ENCODE data around the gene MADD.

The MADD gene

DNA sequence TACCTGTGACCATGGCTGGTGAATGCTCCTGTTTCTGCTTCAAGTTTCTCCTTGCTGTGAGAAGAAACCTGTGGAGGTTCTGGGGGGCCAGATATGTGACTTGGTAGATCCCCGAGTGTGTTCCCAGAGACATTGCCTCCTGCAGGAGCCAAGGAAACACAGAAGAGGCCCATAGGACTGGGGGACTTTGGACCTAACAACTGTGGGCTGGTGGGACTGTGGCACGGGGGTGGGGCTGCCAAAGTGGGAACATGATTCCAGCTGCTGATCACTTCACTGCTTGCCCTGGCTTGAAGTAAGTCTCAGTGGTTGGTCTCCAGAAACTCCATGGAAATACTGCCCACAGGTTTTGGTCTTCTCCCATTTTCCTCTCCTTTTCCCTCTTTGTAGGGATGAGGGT lies 16.3 kb upstream of the MADD start:
- no peak for DNase-seq

GRCh38 chr11:47254386-47254785 lies 15.5 kb upstream of the MADD start:
- DNase-seq, result no peak

- no peak for DNase-seq
Observed at GRCh38 chr11:47256374-47256773, 13.6 kb upstream of the MADD start.

DNA sequence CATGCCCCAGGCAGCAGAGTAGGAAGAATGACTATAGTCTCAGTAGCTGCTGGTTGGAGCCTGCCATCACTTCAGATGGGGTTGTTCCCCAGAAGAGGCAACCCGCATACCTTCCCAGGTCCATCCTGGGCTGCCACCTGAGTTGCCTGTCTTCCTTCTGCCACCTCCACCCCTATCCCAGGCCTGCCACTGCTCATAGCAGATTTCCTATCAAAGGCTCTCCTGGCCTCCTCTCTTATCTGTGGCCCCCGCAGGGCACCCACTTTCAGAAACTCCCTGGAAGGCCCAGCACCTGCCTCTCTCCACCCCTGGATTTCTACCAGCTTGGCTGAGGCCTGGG lies 12.8 kb upstream of the MADD start:
- DNase-seq, result no peak

- no peak for DNase-seq
Observed at GRCh38 chr11:47257517-47258316, 12.2 kb upstream of the MADD start, which contains the start of gene NR1H3. TSS of gene NR1H3 (plus strand) at chr11:47257996. CDS start at chr11:47259217, 1,221 bp downstream.

- DNase-seq, result no peak
Observed at GRCh38 chr11:47258317-47258902, 11.5 kb upstream of the MADD start.

- no peak for DNase-seq
Observed at GRCh38 chr11:47259232-47259977, 10.5 kb upstream of the MADD start.

- no peak for DNase-seq
Observed at GRCh38 chr11:47260366-47260765, 9.6 kb upstream of the MADD start.

- DNase-seq, result no peak
Observed at GRCh38 chr11:47261291-47261800, 8.6 kb upstream of the MADD start.

DNA sequence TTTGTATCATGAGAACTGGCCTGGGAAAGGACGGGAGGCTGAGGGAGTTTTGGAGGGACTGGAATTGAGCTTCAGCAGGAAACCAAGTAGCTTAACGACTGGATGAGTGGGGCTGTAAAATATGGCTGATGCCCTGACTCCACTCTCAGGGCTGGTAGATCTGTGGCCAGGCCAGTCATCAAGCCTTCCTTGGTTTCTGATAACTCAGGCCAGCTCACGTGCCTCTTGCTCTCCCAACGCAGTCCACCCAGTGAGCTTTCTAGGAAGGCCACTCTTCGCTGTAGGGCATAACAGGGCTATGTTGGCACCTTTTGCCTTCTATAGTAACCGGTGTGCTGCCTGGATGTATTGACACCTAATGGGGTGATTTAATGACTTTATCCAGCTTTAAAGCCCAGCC lies 5.8 kb upstream of the MADD start:
- DNase-seq, result no peak

DNA sequence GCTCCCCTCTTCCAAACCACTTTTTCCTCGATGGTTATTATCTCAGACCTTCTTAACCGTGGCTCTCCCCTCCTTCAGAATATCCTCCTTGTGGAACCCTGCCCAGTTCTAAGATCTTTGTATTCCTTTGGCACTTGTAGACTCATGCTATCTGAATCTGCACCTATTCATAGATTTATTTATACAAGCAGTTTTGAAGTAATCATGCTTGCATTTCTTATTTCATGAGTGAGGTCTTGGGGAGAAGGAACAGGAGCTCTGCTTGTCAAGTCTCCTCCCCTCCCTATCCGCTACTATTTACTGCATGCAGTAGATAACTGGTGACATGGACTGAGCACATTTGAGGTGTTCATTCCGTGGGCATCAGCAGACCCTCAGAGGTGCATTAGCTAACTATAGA lies 5.4 kb upstream of the MADD start:
- DNase-seq, result no peak

GRCh38 chr11:47267876-47268275 lies 2.1 kb upstream of the MADD start:
- no peak for DNase-seq

GRCh38 chr11:47268448-47269001 lies 1.4 kb upstream of the MADD start:
- no peak for DNase-seq

- DNase-seq, result peak; percentile 31
Observed at GRCh38 chr11:47269002-47269828, 718 bp upstream of the MADD start.

GRCh38 chr11:47270331-47271271 lies 668 bp downstream of the MADD start:
- no peak for DNase-seq

DNA sequence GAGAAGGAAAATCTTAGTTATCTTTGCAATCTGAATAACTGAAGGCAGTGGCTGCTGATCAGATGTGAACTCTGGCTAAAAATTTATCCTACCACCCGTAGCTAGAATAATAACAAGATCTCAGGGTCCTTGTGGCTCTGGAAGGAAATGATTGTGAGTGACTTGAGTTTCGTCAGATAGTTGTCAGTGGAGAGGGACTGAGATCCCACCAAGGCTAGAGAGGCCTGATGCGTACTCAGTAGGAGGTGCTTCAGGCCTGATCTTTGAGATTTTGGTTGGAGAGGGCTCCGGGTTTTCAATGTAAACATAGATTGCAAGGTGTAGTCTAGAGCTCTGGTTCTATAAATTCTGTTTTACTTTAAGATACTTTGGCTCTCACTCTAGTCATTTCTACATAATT lies 1.4 kb downstream of the MADD start:
- no peak for DNase-seq

DNA sequence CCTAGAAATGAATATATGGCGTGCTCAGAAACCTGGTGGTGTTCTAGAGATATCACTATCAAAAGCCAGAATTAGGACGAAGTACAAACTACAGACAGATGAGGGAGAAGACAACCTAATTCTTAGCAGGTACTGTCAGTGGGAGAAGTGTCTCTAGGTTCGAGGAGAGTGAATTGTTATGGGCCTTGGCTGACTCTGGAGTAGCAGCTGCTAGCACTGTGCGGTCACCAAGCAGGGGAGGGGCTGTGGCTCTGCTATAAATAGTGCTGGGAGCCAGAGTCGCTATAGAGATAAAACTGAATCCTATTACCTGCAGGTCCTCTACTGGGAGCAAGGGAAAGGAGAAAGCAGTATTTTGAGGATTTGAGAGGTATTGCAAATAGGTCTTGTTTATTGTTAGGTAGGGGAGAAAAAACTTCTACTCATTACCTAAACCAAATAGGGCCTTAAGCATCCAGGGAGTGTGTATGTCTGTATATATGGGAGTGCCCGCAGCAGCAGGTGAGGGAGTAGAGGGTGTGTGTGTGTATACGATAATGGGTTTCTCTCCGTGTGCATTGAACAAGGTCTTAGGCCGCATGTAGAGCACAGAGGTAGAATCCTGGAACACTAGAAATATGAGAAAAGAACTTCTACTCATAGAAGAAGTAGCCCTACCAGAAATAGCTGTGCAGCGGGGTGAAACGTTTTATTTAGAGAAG lies 2.2 kb downstream of the MADD start:
- DNase-seq, result peak; percentile 6

- no peak for DNase-seq
Observed at GRCh38 chr11:47272706-47273105, 2.8 kb downstream of the MADD start.

DNA sequence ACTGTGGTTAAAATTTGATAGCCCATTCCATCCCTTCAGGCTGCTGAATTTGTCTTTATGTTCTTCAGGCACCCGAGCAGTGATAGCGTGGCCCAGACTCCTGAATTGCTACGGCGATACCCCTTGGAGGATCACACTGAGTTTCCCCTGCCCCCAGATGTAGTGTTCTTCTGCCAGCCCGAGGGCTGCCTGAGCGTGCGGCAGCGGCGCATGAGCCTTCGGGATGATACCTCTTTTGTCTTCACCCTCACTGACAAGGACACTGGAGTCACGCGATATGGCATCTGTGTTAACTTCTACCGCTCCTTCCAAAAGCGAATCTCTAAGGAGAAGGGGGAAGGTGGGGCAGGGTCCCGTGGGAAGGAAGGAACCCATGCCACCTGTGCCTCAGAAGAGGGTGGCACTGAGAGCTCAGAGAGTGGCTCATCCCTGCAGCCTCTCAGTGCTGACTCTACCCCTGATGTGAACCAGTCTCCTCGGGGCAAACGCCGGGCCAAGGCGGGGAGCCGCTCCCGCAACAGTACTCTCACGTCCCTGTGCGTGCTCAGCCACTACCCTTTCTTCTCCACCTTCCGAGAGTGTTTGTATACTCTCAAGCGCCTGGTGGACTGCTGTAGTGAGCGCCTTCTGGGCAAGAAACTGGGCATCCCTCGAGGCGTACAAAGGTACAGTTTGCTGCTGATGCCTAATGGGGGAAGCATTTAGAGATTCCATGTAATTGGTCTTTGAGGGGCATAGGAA lies 4.7 kb downstream of the MADD start:
- DNase-seq, result no peak

GRCh38 chr11:47276923-47277322 lies 7.0 kb downstream of the MADD start:
- no peak for DNase-seq
